Bone marrow (tissue), 2 donors: ENCODE data around the gene ZEB2.
"Not testable (repeated sequence)": the region's sequence is repeated elsewhere in the genome, so short reads cannot be mapped to it uniquely, and the experiment has no call there.

ENCODE experiments used
- DNase-seq, 2 donors: peaks; one replicate each; lab custom pipeline; 2025; lab: John Stamatoyannopoulos, UW

The ZEB2 gene

GRCh38 chr2:144383571-144384100, 136.3 kb downstream of the ZEB2 start:
- no peak for DNase-seq

- DNase-seq, result peak in 1 of 2 donors; percentile 93
Observed at GRCh38 chr2:144382849-144383248, 137.1 kb downstream of the ZEB2 start.

- DNase-seq, result no peak
Observed at GRCh38 chr2:144381716-144382115, 138.2 kb downstream of the ZEB2 start.

GRCh38 chr2:144379851-144380311, 140.0 kb downstream of the ZEB2 start:
- no peak for DNase-seq

GRCh38 chr2:144378551-144378950, 141.4 kb downstream of the ZEB2 start:
- DNase-seq, result no peak

- DNase-seq, result peak in 1 of 2 donors; percentile 14
Observed at GRCh38 chr2:144377914-144378313, 142.0 kb downstream of the ZEB2 start.

GRCh38 chr2:144376926-144377325, 143.0 kb downstream of the ZEB2 start:
- DNase-seq, result no peak

GRCh38 chr2:144376460-144376859, 143.5 kb downstream of the ZEB2 start:
- no peak for DNase-seq

GRCh38 chr2:144374163-144374661, 145.7 kb downstream of the ZEB2 start:
- DNase-seq, result no peak

- DNase-seq, result peak in 1 of 2 donors; percentile 12
Observed at GRCh38 chr2:144372410-144373080, 147.4 kb downstream of the ZEB2 start.

GRCh38 chr2:144370937-144371584, 148.9 kb downstream of the ZEB2 start:
- DNase-seq, result no peak

GRCh38 chr2:144369416-144369815, 150.5 kb downstream of the ZEB2 start:
- no peak for DNase-seq

GRCh38 chr2:144366825-144367429, 153.0 kb downstream of the ZEB2 start:
- no peak for DNase-seq

GRCh38 chr2:144364944-144365738, 154.8 kb downstream of the ZEB2 start:
- DNase-seq, result no peak

GRCh38 chr2:144364247-144364646, 155.7 kb downstream of the ZEB2 start:
- not testable (repeated sequence) for DNase-seq

- no peak for DNase-seq
Observed at GRCh38 chr2:144362401-144362800, 157.5 kb downstream of the ZEB2 start.

- no peak for DNase-seq
Observed at GRCh38 chr2:144361742-144362141, 158.2 kb downstream of the ZEB2 start.

GRCh38 chr2:144359684-144360083, 160.2 kb downstream of the ZEB2 start:
- no peak for DNase-seq

- DNase-seq, result no peak
Observed at GRCh38 chr2:144358979-144359541, 160.9 kb downstream of the ZEB2 start.

- no peak for DNase-seq
Observed at GRCh38 chr2:144358374-144358964, 161.4 kb downstream of the ZEB2 start.
